GM18868 (cell line): ENCODE results near the gene TNFAIP8L3.

Experiments
- ATAC-seq: cut with Tn5 transposase; IDR thresholded peaks from one replicate; pipeline ENCODE4 v1.9.1; 2021; ENCODE audit warnings: mild to moderate bottlenecking, moderate library complexity; ENCODE audit not compliant: unreplicated experiment

Gene TNFAIP8L3

DNA sequence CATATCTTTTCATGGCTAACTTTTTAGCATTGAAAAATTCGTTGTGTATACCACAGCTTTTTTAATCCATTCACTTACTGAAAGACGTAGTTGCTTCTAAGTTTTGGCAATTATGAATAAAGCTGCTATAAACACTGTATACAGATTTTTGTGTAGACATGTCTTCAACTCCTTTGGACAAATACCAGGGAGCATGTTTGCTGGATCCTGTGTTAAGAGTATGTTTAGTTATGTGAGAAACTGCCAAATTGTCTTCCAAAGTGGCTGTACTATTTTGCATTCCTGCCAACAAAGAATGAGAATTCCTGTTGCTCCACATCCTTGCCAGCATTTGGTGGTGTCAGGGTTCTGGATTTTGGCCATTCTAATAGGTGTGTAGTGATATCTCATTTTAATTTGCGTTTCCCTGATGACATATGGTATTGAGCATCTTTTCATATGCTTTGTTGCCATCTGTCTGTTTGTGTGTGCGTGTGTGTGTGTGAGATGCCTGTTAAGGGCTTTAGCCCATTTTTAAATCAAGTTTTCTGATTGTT lies 87.5 kb downstream of the TNFAIP8L3 start:
- no peak for ATAC-seq
